ENCODE data around the gene NIM1K.
"Not testable (repeated sequence)": the region's sequence is repeated elsewhere in the genome, so short reads cannot be mapped to it uniquely, and the experiment has no call there.

NIM1K gene

GRCh38 chr5:43320846-43321245 lies 128.8 kb downstream of the NIM1K start:
- DNase-seq = no peak

GRCh38 chr5:43323488-43323887 lies 131.5 kb downstream of the NIM1K start:
- DNase-seq = not testable (repeated sequence)

- DNase-seq = not testable (repeated sequence)
Measured at GRCh38 chr5:43325624-43326023, 133.6 kb downstream of the NIM1K start.

All from NCI-H2029 treated with DMSO at 0.1 percent for 48 hours (cell line).